Hepatocyte (in vitro differentiated cells): Measurements from ENCODE around the gene RTBDN. TPM values are rescaled to one million over a fixed set of nuclear protein-coding genes. Genes with fewer than 3 reads are reported as not detected.

ENCODE experiments used
- DNase-seq: peaks from one replicate; pipeline ENCODE4 v3.0.0-alpha.2; 2016; ENCODE audit warnings: low spot score
- H2AFZ ChIP-seq: fragments of 200-600 bp; sonication (generic); 2 replicates; pipeline ENCODE4 v1.6.0; 2016; ENCODE audit warnings: antibody characterized with exemption, mild to moderate bottlenecking
- H3K27ac ChIP-seq: fragments of 200-600 bp; sonication (generic); 2 replicates; pipeline ENCODE4 v1.5.1; 2016; ENCODE audit warnings: mild to moderate bottlenecking
- H3K27me3 ChIP-seq: fragments of 200-600 bp; sonication (generic); 2 replicates; pipeline ENCODE4 v1.6.1; 2016
- H3K36me3 ChIP-seq: fragments of 200-600 bp; sonication (generic); replicated peaks from 2 replicates; pipeline ENCODE4 v1.5.1; 2016; ENCODE audit warnings: low read depth; ENCODE audit not compliant: insufficient read depth
- H3K4me1 ChIP-seq: fragments of 200-600 bp; sonication (generic); 2 replicates; pipeline ENCODE4 v1.5.1; 2016; ENCODE audit warnings: mild to moderate bottlenecking, moderate library complexity; ENCODE audit not compliant: insufficient read depth
- H3K4me2 ChIP-seq: fragments of 200-600 bp; sonication (generic); 2 replicates; pipeline ENCODE4 v1.6.0; 2016
- H3K4me3 ChIP-seq: fragments of 200-600 bp; sonication (generic); 2 replicates; pipeline ENCODE4 v1.5.1; 2016; ENCODE audit warnings: mild to moderate bottlenecking
- H3K79me2 ChIP-seq: fragments of 200-600 bp; sonication (generic); 2 replicates; pipeline ENCODE4 v1.6.0; 2017; ENCODE audit warnings: mild to moderate bottlenecking
- H3K9me2 ChIP-seq: fragments of 200-600 bp; sonication (generic); replicated peaks from 2 replicates; pipeline ENCODE4 v1.6.0; 2017; ENCODE audit warnings: mild to moderate bottlenecking; ENCODE audit not compliant: insufficient read depth
- H3K9me3 ChIP-seq: fragments of 200-600 bp; sonication (generic); 2 replicates; pipeline ENCODE4 v1.5.1; 2016; ENCODE audit warnings: low read depth, mild to moderate bottlenecking
- H4K20me1 ChIP-seq: fragments of 200-600 bp; sonication (generic); 2 replicates; pipeline ENCODE4 v1.6.0; 2016; ENCODE audit warnings: mild to moderate bottlenecking; ENCODE audit not compliant: insufficient read depth, poor library complexity, severe bottlenecking
- EZH2 ChIP-seq: fragments of 200-600 bp; sonication (generic); IDR thresholded peaks from 2 replicates; pipeline ENCODE4 v1.6.1; 2016; ENCODE audit warnings: antibody characterized with exemption, mild to moderate bottlenecking, borderline replicate concordance
- EZH2phosphoT487 ChIP-seq: fragments of 200-600 bp; sonication (generic); IDR thresholded peaks from one replicate; pipeline ENCODE4 v1.6.1; 2018; ENCODE audit warnings: antibody characterized with exemption, mild to moderate bottlenecking, low read depth, moderate library complexity; ENCODE audit not compliant: unreplicated experiment, severe bottlenecking
- WGBS: methylation state at CpG from one replicate; pipeline ENCODE4 v1.1.6; 2016; ENCODE audit warnings: low lambda C conversion rate; ENCODE audit errors: missing lambda C conversion rate; 5-methylcytosine and 5-hydroxymethylcytosine counted together
- polyA plus RNA-seq: library from polyadenylated mRNA; unstranded; fragments of >200 nt; fragmentation: Nextera tagmentation; extraction: Ambion mirVana; gene quantifications from 2 replicates; pipeline ENCODE4 v1.2.1, GENCODE V29; 2016
- total RNA-seq: library from RNA; depleted of rRNA; stranded (reverse); fragments of >200 nt; gene quantifications from 2 replicates; pipeline ENCODE4 v1.2.3, GENCODE V29; 2014
- TF ChIP-seq, protein P1 (sequence below): fragments of 200-600 bp; sonication (generic); IDR thresholded peaks from 2 replicates; pipeline ENCODE4 v1.5.1; 2016; ENCODE audit warnings: antibody characterized with exemption, mild to moderate bottlenecking; ENCODE audit not compliant: poor library complexity

Gene RTBDN
- total and polyA plus RNA-seq, 2 experiments from 2014 or later, result not detected

GRCh38 chr19:12843328-12843727 lies 8.9 kb upstream of the RTBDN start:
- H3K36me3 ChIP-seq, result no peaks in the 10 kb centered on the region
- DNase-seq, result no peak

DNA sequence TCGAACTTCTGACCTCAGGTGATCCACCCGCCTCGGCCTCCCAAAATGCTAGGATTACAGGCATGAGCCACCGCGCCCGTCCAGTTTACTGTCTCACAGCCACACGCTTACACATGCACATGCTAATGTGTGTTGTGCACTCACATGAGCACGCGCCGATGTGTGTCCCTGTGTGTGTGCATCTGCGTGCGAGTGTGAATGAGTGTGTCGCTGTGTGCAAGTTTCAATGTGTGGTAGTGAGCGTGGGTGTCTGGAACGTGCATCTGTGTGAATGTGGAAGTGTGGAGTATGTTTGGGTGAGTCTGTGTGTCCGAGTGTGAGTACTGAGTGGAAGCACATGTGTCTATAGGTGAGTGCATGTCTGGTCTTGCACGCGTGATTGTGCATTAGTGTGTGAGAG lies 8.1 kb upstream of the RTBDN start:
- H3K36me3 ChIP-seq, result no peaks in the 10 kb centered on the region
- 96% methylated on average over 18 of the region's 18 CpGs for WGBS
- no peak overlapping the region for H2AFZ ChIP-seq
- TF ChIP-seq EZH2, result no peak
- TF ChIP-seq EZH2phosphoT487, result no peak
- TF ChIP-seq, protein P1, sequence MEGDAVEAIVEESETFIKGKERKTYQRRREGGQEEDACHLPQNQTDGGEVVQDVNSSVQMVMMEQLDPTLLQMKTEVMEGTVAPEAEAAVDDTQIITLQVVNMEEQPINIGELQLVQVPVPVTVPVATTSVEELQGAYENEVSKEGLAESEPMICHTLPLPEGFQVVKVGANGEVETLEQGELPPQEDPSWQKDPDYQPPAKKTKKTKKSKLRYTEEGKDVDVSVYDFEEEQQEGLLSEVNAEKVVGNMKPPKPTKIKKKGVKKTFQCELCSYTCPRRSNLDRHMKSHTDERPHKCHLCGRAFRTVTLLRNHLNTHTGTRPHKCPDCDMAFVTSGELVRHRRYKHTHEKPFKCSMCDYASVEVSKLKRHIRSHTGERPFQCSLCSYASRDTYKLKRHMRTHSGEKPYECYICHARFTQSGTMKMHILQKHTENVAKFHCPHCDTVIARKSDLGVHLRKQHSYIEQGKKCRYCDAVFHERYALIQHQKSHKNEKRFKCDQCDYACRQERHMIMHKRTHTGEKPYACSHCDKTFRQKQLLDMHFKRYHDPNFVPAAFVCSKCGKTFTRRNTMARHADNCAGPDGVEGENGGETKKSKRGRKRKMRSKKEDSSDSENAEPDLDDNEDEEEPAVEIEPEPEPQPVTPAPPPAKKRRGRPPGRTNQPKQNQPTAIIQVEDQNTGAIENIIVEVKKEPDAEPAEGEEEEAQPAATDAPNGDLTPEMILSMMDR, result no peak
- H3K27ac ChIP-seq, result no peak overlapping the region
- no peaks in the 10 kb centered on the region for H3K4me1 ChIP-seq
- H3K4me3 ChIP-seq, result no peak overlapping the region
- no peaks in the 10 kb centered on the region for H3K9me3 ChIP-seq
- no peaks in the 10 kb centered on the region for H3K9me2 ChIP-seq
- peaks cover 43% of the 10 kb centered on the region for H3K27me3 ChIP-seq
- H4K20me1 ChIP-seq, result no peaks in the 10 kb centered on the region
- no peaks in the 10 kb centered on the region for H3K79me2 ChIP-seq
- DNase-seq, result no peak
- no peak overlapping the region for H3K4me2 ChIP-seq

More at GRCh38 chr19:12843328-12843727, 8.9 kb upstream of the RTBDN start:
- no peak overlapping the region for H2AFZ ChIP-seq
- no peak overlapping the region for H3K4me3 ChIP-seq
- H3K27me3 ChIP-seq, result peaks cover 38% of the 10 kb centered on the region
- no peaks in the 10 kb centered on the region for H3K79me2 ChIP-seq
- H3K4me2 ChIP-seq, result no peak overlapping the region
- WGBS, result 89% methylated on average over 11 of the region's 11 CpGs
- no peaks in the 10 kb centered on the region for H3K4me1 ChIP-seq
- TF ChIP-seq EZH2phosphoT487 (no peak), EZH2 (no peak)
- TF ChIP-seq, protein P1, result no peak
- no peak overlapping the region for H3K27ac ChIP-seq
- no peaks in the 10 kb centered on the region for H3K9me3 ChIP-seq
- H3K9me2 ChIP-seq, result no peaks in the 10 kb centered on the region
- no peaks in the 10 kb centered on the region for H4K20me1 ChIP-seq

- no peaks in the 10 kb centered on the region for H3K4me1 ChIP-seq
- whole genome bisulfite sequencing, result 1% methylated on average over 29 of the region's 29 CpGs
- H3K4me3 ChIP-seq, result no peak overlapping the region
- peak; percentile 77 for DNase-seq
- TF ChIP-seq EZH2, result no peak
- TF ChIP-seq EZH2phosphoT487, result no peak
- TF ChIP-seq, protein P1, result no peak
- H3K27ac ChIP-seq, result no peak overlapping the region
- H3K36me3 ChIP-seq, result no peaks in the 10 kb centered on the region
- H2AFZ ChIP-seq, result no peak overlapping the region
- no peaks in the 10 kb centered on the region for H4K20me1 ChIP-seq
- peaks cover 57% of the 10 kb centered on the region for H3K27me3 ChIP-seq
- no peaks in the 10 kb centered on the region for H3K9me3 ChIP-seq
- no peaks in the 10 kb centered on the region for H3K79me2 ChIP-seq
- no peaks in the 10 kb centered on the region for H3K9me2 ChIP-seq
- peak overlapping the region; percentile 77 for H3K4me2 ChIP-seq
Measured at GRCh38 chr19:12841094-12841493, 6.7 kb upstream of the RTBDN start.
